HepG2 (cell line): ENCODE results near the gene HBA1. TPM values are rescaled to one million over a fixed set of nuclear protein-coding genes. Genes with fewer than 3 reads are reported as not detected.

Experiments
- ARID3A ChIP-seq: IDR thresholded peaks from 2 replicates; pipeline ENCODE4 v1.6.1; 2012; ENCODE audit warnings: low read depth, low read length, improper control_type of control experiment
- ATF5 ChIP-seq: sonication (generic); formaldehyde crosslinking; IDR thresholded peaks from 2 replicates; pipeline ENCODE4 v1.4.0; 2020; ENCODE audit warnings: mild to moderate bottlenecking, low read depth, missing genetic modification reagents
- CEBPZ ChIP-seq: IDR thresholded peaks from 2 replicates; pipeline ENCODE4 v1.6.1; 2012; ENCODE audit warnings: low read length, improper control_type of control experiment
- CHCHD3 ChIP-seq: sonication (generic); formaldehyde crosslinking; IDR thresholded peaks from 2 replicates; pipeline ENCODE4 v1.8.0; 2022; ENCODE audit warnings: mild to moderate bottlenecking, missing genetic modification reagents, moderate library complexity
- CHD2 ChIP-seq: IDR thresholded peaks from 2 replicates; pipeline ENCODE4 v1.6.1; 2011; ENCODE audit warnings: low read depth, low read length, improper control_type of control experiment
- EED ChIP-seq: sonication (generic); formaldehyde crosslinking; IDR thresholded peaks from 2 replicates; pipeline ENCODE4 v1.5.0; 2020; ENCODE audit warnings: mild to moderate bottlenecking, missing genetic modification reagents
- FOXK1 ChIP-seq: sonication (generic); formaldehyde crosslinking; IDR thresholded peaks from 2 replicates; pipeline ENCODE4 v1.4.0; 2020; ENCODE audit warnings: low read depth, missing genetic modification reagents, borderline replicate concordance
- HOXA9 ChIP-seq: sonication (generic); formaldehyde crosslinking; IDR thresholded peaks from 2 replicates; pipeline ENCODE4 v1.8.1; 2022; ENCODE audit warnings: missing genetic modification reagents, mild to moderate bottlenecking, moderate library complexity, borderline replicate concordance
- PCBP1 ChIP-seq: fragments of 200-400 bp; formaldehyde crosslinking; IDR thresholded peaks from 2 replicates; pipeline ENCODE4 v1.6.1; 2017; ENCODE audit warnings: mild to moderate bottlenecking, low read depth, low read length, borderline replicate concordance
- TERF1 ChIP-seq: sonication (generic); formaldehyde crosslinking; IDR thresholded peaks from 2 replicates; pipeline ENCODE4 v1.8.0; 2022; ENCODE audit warnings: mild to moderate bottlenecking, missing genetic modification reagents, moderate library complexity
- ZBTB38 ChIP-seq: sonication (generic); formaldehyde crosslinking; IDR thresholded peaks from 2 replicates; pipeline ENCODE4 v1.5.1; 2020; ENCODE audit warnings: mild to moderate bottlenecking, missing genetic modification reagents
- ZNF350 ChIP-seq: sonication (generic); formaldehyde crosslinking; IDR thresholded peaks from 2 replicates; pipeline ENCODE4 v1.4.0; 2020; ENCODE audit warnings: mild to moderate bottlenecking, low read depth, missing genetic modification reagents, borderline replicate concordance
- ZNF512B ChIP-seq: sonication (generic); formaldehyde crosslinking; IDR thresholded peaks from 2 replicates; pipeline ENCODE4 v1.5.1; 2020; ENCODE audit warnings: missing genetic modification reagents, mild to moderate bottlenecking, borderline replicate concordance
- ZNF670 ChIP-seq: sonication (generic); formaldehyde crosslinking; IDR thresholded peaks from 2 replicates; pipeline ENCODE4 v1.8.0; 2022; ENCODE audit warnings: mild to moderate bottlenecking, missing genetic modification reagents, borderline replicate concordance
- ZNF773 ChIP-seq: sonication (generic); formaldehyde crosslinking; IDR thresholded peaks from 2 replicates; pipeline ENCODE4 v1.4.0; 2020; ENCODE audit warnings: missing genetic modification reagents, borderline replicate concordance
- ZNF816 ChIP-seq: sonication (generic); formaldehyde crosslinking; IDR thresholded peaks from 2 replicates; pipeline ENCODE4 v1.8.0; 2022; ENCODE audit warnings: missing genetic modification reagents, mild to moderate bottlenecking, borderline replicate concordance
- ZNF841 ChIP-seq: sonication (generic); formaldehyde crosslinking; IDR thresholded peaks from 2 replicates; pipeline ENCODE4 v1.8.1; 2023; ENCODE audit warnings: missing genetic modification reagents, borderline replicate concordance
- polyA plus RNA-seq, 8 experiments: library from polyadenylated mRNA; depleted of rRNA in 3 of 8; stranded (reverse) in 7 of 8; unstranded in 1 of 8; fragments of >200 nt; fragmentation: Illumina TruSeq in 4 of 8; extraction: Trizol in 4 of 8; gene quantifications; 2 replicates each; pipeline versions ENCODE4 v1.2.1 to v1.2.3, GENCODE V29; 2011 to 2016; ENCODE audit warnings: low read depth in 4 of 8, missing spikeins in 1 of 8, mixed read lengths in 1 of 8; ENCODE audit not compliant: insufficient read depth in 1 of 8
- total RNA-seq, 5 experiments: library from RNA; depleted of rRNA; stranded (reverse); fragments of >200 nt; fragmentation: Illumina TruSeq; extraction: Trizol; gene quantifications; 2 replicates each; pipeline ENCODE4 v1.2.3, GENCODE V29; 2016; ENCODE audit warnings: low read depth in 1 of 5

The HBA1 gene
- total and polyA plus RNA-seq, 2 of the 13 experiments (the other 11 are each of a cell fraction or from before 2014, with no cell fraction given) = 0.59 TPM; not detected in 1

GRCh38 chr16:180681-181564, 4.4 kb downstream of the HBA1 start (continued):
- TF ChIP-seq HOXA9 (CRISPR knock-in tag) (peak; percentile 98), ZBTB38 (CRISPR knock-in tag) (peak; percentile 97), CEBPZ (no peak), ZNF350 (CRISPR knock-in tag) (0 out of 2 replicates have a peak, but pooled peaks have one; percentile 68), ARID3A (no peak), ZNF670 (CRISPR knock-in tag) (peak; percentile 44; the same call in 1 of the 2 replicates), ZNF512B (CRISPR knock-in tag) (no peak), CHD2 (peak; percentile 94), FOXK1 (CRISPR knock-in tag) (peak; percentile 35; the same call in 1 of the 2 replicates), CHCHD3 (CRISPR knock-in tag) (peak; percentile 98), TERF1 (peak; percentile 98), ZNF841 (CRISPR knock-in tag) (peak; percentile 96), ZNF816 (CRISPR knock-in tag) (peak; percentile 52; the same call in 1 of the 2 replicates), EED (peak; percentile 99), PCBP1 (no peak), ATF5 (CRISPR knock-in tag) (peak; percentile 96; the same call in 1 of the 2 replicates), ZNF773 (peak; percentile 98; the same call in 1 of the 2 replicates)
